Activated CD4-positive, alpha-beta T cell treated with anti-CD3 and anti-CD28 coated beads, Interleukin-2, amount 50 U/mL, for 1 hour (primary cell): Measurements from ENCODE around the gene FAM25C.
"Not testable (repeated sequence)": the region's sequence is repeated elsewhere in the genome, so short reads cannot be mapped to it uniquely, and the experiment has no call there.

ENCODE experiments used
- DNase-seq: peaks from one replicate; pipeline ENCODE4 v3.0.0-alpha.2; 2020

The FAM25C gene

DNA sequence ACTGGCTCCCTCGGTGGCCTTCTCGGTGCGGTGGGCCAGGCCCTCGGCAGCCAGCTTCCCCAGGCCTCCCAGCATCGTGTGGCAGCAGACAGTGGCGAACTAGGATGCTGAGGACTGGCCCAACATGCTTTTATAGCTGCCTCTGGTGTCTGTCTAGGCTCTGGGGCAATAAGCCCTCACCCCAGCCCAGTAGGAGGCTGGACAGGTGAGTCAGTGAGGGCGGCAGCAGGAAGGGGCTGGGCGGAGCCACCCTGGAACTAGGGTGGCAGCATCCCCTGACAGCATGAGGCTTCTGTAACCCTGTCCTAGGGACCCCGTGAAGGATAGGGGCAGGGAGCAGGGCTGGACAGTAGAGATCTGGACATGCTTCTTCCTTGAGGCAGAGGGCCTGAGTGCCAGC is at the start of gene FAM25C:
Gene FAM25C (minus strand): TSS at position 101 of the 400 bp plus-strand sequence. CDS start 26 bp downstream, at position 75.
- not testable (repeated sequence) for DNase-seq

DNA sequence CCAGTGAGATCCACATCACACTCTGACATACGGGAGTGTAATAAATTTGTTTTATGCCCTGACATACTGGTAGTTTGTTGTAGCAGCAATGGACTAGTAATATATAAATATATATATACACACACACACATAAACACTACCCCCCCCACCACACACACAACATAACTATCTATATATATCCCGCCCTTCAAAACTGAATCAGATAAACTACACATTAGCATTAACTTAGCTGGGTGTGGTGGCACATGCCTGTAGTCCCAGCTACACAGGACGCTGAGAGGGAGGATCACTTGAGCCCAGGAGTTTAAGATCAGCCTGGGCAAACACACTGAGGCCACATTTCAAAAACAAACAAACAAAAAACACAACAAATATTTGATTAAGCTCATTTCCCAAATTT is 45.0 kb upstream of the FAM25C start:
- DNase-seq = not testable (repeated sequence)

DNA sequence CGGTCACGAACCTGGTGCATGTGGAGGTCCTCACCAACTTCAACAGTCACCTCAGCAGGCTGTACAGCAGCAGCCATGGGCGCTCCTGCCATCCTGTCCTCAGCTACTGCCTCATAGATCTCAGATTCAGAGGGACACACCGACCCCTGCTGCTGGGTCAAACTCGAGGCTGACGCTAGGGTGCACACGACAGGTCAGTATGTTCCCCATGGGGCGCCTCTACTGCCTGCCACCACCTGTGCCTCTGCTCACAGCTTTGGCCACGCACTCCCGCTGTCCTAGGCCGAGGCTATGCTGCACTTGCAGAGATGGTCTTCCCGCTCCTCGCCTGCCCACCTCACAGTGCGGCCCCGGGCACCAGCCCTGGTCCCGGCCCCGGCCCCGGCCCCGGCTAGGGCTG is 31.8 kb upstream of the FAM25C start:
- not testable (repeated sequence) for DNase-seq

DNA sequence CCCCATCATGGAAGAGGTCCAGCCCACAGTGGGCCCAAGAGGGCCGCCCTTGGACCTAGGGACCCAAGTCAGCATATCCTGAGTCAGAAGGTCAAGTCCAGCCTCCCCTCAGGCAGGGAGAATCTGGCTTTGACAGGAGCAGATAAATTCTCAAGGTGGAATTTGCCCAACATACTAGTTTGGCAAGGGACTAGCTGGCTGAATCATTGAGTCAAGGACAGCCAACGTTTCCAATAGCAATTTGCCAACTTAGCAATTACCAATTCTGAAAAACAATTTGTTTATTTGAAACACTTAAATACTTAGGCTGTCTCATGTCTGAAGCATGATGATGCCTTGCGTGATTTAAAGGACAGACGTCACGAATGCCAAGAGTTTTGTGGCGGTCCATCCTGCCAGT is 2.7 kb upstream of the FAM25C start:
- not testable (repeated sequence) for DNase-seq

DNA sequence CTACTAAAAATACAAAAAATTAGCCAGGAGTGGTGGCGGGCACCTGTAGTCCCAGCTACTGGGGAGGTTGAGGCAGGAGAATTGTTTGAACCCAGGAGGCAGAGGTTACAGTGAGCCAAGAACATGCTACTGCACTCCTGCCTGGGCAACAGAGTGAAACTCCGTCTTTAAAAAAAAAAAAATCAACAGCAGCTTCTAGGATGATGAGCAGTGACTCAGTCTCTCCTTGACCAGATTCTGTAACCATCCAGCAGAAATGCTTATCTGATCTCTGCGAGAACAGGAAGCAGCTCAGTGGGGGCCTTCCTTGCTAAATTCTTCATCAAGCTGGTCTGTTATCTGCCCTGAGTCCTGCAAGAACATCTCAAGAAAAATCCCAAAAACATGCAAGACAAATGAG is 5.5 kb downstream of the FAM25C start:
- not testable (repeated sequence) for DNase-seq

DNA sequence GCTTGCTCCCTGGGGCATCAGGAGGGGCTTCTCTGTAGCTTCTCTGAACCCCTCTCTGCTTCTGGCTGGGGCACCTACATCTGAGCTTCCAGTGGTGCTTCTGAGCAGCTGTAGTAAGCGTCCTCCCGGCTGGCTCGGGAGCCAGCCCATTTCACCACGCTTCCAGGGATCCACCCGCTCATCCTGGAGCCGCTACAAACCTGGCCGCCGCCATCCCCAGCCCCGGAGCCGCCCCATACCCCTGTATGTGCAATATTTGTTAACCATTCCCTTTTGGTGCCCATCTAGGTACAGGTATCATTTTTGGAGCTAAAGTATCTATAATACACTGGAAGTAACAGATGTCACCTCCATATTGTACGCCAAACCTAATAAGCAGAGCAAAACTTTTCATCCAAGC is 7.0 kb downstream of the FAM25C start:
- DNase-seq = not testable (repeated sequence)

DNA sequence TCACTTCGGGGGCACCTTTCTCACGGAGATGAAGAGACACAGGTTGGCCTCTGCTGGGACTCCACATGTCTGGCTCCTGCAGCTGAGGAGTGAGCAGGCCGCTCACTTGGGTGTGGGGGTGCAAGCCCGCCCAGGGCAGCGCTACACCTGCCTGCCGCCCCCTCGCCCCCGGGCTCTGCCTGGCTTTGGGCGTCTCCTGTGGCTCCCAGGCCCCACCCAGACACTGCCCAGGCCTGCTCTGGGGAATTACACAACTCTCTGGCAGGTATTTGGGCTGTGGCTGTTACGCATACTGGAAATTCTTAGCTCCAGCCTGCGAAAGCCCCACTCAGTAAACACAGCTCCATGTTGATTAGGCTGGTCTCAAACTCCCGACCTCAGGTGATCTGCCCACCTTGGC is 7.9 kb downstream of the FAM25C start:
- not testable (repeated sequence) for DNase-seq

DNA sequence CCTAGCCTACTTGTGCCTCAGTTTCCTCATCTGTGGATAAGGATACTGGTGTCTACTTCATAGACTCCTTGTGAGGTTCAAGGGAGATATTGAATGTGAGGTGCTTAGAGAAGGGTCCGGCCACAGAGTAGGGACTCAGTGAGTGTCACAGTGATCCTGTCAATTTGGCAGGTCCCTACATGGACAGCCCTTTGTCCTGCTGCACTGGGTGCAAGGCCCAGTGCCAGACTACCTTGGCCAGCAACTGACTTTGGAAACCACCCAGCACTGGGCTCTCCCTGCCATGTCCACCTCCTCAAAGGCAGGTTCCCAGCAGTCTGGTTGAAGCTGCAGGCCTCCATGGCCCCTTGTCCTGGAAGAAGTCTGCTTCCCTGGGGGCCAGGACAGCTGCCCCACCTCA is 9.5 kb downstream of the FAM25C start:
- not testable (repeated sequence) for DNase-seq

DNA sequence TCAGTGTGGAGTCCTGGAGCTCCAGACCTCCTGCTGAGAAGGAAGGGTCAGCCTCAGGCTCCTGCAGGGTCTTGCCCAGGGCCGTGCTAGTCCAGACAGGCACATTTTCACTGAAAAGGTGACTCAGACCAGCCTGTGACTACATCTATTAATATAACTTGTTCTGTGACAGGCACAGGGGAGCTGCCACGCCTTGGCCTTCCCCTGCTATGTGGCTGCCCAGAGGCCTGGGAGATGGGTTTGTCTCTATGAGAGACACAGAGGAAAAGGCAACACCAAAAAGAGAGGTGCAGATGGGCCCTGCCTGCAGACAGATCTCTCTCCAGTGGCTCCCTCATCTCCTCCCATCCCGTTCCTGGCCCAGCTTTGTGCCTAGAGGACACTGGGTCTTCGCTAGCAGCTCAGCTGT is 10.0 kb downstream of the FAM25C start:
- not testable (repeated sequence) for DNase-seq

DNA sequence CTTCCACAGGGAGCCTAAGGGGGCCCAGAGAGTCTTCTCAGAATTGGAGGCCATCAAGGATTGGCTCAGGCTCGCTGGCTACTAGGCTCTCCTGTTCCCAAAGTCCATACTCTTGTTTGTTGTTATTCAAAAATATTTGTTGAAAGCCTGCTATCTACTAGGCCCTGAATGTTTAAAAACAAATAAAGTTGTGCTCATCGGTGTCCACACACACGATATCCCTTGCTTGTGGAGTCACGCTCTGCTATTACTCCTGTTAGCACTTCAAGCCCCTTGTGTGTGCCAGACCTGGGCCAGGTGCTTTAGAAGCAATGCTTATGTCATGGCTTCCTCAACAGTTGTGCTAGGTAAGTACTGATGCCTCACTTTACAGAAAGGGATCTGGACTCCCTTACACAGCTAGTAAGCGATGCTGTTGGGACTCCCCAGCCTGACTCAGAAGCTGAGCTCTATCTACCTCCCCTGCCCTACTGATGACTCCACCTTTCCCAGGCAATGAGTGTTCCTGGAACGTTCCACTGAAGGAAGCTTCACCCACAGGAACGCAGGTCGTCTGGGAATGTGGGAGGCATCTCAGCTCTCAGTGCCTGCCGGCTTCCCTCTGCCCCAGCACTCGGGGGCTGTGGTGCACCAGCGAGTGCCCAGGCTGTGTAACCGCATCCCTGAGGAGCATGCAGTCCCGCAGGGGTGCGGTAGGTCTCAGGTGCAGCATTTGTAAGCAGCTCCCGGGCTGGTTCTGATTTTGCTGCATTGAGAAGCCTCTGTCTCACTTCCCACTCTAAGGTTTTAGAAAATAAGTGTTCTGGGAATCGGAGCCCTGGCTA is 10.7 kb downstream of the FAM25C start:
- DNase-seq = not testable (repeated sequence)

DNA sequence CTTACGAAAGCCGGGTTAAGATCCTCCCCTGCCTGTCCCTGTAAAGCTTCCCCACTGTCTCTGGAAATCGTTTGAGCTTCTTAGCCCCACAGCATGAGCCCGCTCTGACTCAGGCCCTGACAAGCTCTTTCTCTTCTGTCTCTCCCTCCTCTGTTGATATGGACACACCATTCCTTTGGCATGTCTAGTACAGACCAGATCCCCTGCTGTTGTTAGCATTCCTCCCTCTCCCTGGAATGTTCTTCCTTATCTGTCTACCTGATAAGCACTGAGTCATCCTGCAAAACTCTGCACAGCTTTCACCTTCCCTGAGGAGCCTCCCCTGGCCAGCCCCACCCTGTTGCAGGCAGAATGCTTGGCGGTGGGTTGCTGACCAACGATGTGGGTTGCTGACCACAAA is 11.6 kb downstream of the FAM25C start:
- DNase-seq = not testable (repeated sequence)

DNA sequence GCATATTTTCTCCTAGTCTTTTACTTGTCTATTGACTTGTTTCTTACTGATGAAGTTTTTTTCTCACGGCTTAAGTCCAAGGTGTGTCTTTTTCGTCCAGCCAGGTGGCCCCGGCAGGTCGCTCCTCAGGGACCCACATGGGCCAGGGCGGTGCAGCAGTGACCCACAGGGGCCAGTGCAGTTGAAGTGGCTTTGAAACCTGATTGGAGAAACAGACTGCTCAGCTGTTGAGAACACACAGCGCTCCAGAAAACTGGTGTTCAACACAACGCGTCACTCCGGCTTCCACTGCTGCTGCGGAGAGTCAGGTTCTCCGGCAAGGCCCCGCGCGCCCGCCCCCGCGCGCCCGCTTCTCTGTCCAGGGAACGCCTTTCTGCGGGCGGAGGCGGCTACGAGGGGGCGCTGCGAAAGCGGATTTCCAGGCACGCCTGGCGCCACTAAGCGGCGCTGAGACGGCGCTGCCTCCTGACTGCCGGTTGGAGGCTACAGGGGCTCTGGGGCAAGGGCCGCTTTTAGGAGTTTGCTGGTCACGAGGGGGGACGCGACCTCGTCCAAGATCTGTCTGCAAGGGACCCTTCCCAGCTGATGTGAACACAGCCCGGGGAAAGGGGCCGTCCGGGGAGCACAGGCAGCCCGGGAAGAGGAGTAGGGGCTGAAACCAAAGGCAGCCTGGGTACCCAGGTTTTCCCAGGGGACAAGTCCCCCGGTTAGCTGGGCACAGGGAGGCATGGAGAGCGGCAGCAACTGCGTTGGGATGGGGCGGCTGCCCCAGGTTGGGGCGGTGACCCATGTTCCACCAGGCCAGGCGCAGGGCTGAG is 13.0 kb downstream of the FAM25C start:
- DNase-seq = not testable (repeated sequence)

DNA sequence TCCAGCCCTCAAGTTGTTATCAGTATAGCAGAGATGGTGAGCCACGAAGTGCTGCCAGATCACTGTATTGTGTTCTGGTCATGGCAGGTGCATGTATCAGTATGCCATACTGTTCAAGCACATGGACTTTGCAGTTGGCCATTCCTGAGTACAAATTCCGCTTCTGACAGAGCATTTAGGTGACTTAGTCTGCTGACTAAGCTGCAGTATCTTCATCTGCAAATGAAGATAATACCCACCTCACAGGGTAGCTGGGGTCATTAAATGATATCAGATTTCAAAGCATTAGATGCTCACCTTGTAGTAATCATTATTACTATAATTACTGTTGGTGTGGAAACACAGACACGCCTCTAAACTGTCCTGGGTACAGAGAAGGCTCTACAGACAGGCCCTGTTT is 24.2 kb downstream of the FAM25C start:
- not testable (repeated sequence) for DNase-seq

DNA sequence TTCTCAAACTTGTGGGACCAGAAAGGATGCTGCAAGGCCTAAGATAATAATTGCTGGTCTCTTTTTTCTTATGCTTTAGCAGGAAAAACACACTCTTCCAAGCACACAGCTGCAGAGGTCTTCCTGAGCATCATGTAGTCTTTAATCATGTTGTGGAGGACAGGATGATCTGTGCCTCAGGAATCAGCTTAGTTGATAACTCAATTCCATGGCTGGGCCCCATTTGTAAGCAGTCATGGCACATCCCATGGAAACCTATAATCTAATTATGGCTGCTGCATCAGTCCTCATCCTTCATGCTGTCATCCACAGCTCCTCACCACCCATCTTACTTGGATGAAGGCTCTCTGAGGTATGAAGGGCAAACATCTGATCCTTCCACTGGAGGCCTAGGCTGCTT is 26.5 kb downstream of the FAM25C start:
- not testable (repeated sequence) for DNase-seq

DNA sequence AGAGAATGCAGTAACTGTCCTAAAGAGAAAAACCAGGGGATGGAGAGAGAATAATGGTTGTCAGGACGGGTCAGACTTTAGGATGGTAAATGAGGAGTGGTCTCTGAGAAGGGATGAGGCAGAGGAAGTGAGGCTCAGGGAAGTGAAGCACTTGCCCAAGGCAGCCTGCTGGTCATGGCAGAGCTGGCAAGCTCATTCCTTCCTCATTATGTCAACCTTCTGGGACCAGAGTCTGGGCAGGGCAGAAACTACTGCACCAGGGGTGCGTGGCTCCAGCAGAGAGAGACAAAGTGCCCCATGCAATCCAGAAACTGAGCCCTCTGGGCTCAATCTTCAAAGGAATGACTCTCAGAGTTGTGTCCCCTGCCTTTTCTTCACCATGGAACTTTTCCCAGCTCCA is 27.5 kb downstream of the FAM25C start:
- DNase-seq = not testable (repeated sequence)

DNA sequence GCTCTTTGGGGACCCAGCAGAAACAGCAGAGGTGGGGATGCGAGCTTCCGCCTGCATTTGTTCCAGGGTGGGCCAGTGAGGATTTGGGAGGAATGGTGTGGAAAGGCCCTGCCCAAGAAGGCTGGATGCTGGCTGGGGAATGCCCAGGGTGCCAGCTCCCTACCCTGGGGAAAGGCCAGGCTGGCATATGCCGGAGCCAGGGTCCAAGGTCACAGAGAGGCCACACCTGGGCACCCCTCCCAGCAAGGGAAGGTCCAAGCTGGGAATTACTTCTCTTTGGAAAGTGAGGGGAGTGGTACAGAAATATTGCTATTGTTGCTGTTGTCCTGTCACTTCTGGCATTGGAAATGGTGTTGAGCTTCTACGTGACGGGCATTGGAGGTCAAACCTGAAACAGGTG is 28.0 kb downstream of the FAM25C start:
- DNase-seq = not testable (repeated sequence)

DNA sequence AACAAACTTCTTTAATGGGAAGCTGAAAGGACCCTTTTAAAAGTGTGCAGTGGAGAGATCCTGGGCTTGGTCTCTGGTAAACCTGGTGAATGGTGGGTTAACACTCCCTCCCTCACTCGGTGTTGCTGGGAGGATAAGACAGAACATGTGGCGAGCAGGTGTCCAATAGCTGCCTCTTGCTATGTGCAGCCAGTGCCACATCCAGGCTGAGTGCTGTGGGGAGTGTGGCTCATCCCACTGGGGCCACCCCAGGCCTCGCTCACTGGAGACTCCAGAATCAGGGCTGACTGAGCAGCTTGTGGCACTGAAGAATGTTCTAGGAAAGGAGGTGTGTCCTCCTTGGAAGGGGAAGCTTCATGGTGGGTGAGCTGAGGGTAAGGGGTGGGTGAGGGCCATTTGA is 29.5 kb downstream of the FAM25C start:
- not testable (repeated sequence) for DNase-seq

DNA sequence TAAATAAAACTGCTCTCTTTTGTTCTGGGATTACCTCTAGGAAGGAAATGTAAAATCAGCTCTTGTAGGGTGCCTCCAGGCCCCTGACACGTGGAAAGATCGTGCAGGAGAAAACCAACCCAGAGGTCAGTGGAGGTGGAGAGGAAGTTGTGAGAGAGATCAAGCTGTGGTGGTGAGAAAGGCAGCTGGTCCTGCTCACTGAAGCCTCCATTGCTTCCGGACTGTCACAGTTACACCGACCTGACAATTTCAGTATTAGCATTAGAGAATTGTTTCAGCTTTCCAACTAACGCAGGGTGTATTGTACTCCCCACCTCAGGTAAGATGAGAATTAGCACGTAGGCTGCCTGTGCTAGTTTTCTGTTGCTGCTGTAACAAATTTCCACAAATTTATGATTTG is 30.6 kb downstream of the FAM25C start:
- not testable (repeated sequence) for DNase-seq

DNA sequence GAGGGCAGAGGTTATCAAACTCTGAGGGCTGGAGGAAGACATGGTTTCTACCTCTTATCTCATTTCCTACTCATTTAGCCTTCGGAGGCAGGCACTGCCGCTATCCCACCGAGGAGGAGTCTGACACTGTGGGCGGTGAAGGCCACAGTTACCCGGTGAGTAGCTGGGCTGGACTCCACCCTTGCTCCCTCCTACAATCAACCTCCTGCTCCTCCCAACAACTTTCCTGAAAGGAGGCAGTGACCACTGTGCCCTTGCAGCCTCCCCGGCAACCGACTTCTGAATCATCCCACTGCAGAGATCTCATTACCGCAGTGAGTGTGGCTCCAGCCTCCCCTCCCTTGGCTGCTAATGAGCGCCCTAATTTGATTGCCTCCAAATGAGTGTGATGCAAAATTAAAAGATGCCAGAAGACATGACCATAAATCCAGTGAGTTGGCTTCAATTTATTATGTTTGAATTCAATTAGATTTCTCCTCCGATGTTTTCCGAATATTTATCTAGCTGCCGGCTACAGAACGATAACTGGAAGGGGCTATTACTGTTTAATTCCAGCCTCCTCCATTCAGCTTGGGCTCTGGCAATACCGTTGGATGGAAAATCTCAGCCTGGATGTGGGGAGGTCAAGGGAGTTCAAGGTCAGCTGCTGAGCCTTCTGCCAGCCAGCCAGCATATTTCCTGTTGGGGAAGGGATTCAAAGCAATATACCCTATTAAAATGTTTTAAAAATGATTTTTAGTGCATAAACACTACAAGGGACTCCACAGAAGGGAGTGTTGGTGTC is 35.1 kb downstream of the FAM25C start:
- not testable (repeated sequence) for DNase-seq

DNA sequence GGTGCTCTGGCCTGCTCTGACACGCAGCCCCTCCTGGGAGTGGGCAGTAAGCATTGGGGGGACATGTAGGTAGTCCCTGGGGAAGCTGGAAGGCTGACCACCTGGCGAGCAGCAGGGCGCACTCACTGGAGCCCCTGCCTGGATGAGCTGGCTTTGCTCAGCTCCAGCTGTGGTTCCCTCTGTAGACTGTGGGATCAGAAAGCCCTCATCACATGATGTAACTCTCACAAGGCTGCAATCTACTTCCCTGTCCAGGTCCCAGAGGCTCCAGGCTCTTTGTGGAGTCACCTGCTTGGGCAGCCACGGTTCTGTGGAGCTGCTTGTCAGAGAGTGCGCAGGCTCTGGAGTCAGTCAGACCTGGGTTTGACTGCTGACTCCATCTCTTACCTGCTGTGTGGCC is 36.8 kb downstream of the FAM25C start:
- not testable (repeated sequence) for DNase-seq

DNA sequence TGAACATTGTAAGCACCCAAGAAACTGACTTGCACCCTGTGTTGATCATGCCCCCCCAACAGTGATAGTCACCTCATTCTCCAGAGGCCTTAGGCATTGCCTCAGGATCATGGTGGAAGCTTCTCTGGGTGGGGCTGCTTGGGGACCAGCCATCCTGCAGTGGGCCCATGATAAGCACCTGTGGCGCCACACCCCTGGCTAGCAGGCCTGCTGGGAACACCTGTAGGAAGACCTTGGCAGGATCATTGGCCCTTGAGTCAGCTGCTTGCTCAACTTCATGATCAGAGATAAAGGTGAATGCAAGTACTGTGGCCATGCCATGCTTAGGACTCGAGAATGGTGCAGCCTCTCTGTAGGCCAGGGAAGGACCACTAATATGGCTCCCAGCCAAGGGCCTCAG is 38.9 kb downstream of the FAM25C start:
- DNase-seq = not testable (repeated sequence)

DNA sequence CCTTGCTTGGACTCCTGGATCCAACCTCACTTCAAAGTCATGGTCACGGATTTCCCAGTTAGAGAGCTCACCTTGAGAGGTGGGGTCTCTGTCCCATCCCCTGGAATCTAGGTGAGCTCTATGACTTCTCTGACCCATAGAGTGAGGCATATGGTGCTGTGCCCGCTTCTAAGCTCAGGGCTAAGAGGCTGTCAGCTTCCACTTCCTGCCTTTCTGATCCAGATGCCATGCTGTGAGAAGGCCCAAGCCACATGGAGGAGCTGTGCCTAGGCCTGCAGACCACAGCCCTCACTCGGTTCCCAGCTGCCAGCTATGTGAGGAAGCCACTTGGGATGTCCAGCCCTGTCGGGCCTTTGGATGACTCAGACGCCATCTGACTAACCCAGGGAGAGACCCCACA is 39.9 kb downstream of the FAM25C start:
- DNase-seq = not testable (repeated sequence)

DNA sequence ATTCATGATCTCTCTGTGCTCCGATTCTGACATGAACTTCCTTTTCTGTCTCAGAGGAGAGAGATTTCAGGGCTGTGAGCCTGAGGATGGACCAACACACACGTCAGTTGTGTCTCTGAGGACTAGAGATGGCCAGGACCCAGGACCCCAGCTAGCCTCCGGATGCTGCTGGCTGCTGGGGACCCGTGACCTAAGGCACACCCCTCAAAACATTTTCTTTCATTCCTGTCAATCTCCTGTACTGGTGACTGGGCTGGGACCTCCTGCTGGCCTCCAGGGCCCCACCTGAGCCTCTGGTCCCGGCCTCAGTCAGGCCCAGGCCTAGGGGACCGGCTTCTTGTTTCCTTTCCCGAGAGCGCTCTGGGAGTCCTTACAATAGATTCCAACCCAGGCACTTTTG is 42.4 kb downstream of the FAM25C start:
- not testable (repeated sequence) for DNase-seq
